ENCODE results near the gene RNF157.

Gene RNF157

DNA sequence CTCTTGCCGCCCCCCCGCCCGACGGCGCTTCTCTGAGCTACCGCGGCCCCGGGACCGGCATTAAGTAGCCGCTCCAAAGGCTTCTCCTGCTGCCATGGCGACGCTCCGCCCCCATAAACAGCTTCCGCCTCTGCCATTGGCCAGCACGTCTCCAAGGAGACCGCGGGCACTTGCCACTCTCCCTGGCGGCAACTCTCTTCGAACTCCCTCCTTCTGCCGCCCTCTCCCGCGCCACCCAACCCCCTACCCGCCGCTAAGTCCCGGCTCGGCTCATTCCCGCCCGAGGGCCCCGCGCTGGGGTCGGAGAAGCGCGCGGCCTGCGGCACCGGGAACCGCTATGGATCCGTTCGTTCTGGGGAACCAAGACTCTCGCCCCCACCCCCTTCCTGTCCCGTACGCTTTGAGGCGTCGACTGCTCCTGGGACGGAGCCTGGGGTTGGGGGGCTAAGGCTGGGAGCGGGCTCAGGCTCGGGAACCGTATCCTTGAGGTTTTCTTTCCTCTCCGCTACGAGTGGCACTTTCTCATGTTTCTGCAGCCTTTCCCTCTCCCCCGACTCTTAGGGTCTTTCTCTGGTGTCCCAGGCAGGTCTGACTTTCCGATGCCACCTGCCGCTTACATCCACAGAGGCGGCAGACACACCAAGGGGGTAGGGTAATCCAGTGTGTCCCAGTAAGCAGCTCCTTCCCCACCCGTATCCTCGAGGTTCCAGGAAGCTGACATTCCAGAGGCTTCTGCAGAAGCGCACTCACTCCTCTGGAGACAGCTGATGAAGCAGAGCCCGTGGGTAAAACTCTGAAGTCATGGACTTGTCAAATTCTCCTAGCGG, 98.9 kb downstream of the RNF157 start, which contains the start of gene FOXJ1:
FOXJ1 (minus strand) TSS at position 34 of the 827 bp plus-strand sequence. CDS start 850 bp downstream, outside the sequence.
- H3K4me3 ChIP-seq (ENCODE audit: low read depth, low read length) = peak within 1 kb of the TSS; percentile 57
- peaks cover 5% of the 10 kb centered on the region; the same call in 1 of the 2 replicates for H3K4me1 ChIP-seq
- no peaks in the 10 kb centered on the region for H3K9me3 ChIP-seq
- no peaks in the 10 kb centered on the region for H3K36me3 ChIP-seq
- H3K27me3 ChIP-seq = peaks cover 3% of the 10 kb centered on the region; the same call in 1 of the 2 replicates
- no peak for TF ChIP-seq CTCF (IDR thresholded peaks at IDR 0.05; ENCODE audit: low read depth, low read length)
- DNase-seq = peak; percentile 94

DNA sequence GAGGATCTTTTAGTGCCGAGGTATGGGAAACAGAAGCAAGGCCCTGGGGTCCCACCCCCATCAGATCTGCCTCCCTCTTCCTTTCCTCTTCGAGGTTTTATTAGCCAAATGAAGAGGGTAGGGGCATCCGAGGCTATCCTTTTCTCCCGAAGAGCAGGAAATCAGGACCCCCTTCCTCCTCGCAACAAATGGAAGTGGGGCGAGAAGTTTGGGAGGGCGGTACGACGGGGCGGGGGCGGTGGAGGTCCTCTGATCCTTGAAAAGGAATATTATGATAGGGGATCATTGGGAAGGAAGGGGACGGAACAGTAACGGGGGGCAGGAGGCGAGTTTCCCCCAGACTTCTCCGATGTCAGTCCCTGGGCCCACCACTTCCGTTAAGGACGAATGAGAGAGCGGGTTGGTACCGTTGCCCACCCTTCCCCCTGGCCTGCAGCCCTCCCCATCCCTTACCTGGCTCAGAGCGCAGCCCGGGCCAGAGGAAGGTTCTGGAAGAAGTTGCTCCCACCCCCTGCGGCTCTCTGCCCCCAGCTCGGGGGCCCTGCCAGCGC, 99.6 kb downstream of the RNF157 start:
- Histone ChIP-seq H3K4me1 (peaks cover 5% of the 10 kb centered on the region; the same call in 1 of the 2 replicates), H3K4me3 (ENCODE audit: low read depth, low read length) (peak overlapping the region; percentile 57), H3K27me3 (peaks cover 3% of the 10 kb centered on the region; the same call in 1 of the 2 replicates), H3K9me3 (no peaks in the 10 kb centered on the region), H3K36me3 (no peaks in the 10 kb centered on the region)
- DNase-seq = no peak
- TF ChIP-seq CTCF (IDR thresholded peaks at IDR 0.05; ENCODE audit: low read depth, low read length) = no peak

DNA sequence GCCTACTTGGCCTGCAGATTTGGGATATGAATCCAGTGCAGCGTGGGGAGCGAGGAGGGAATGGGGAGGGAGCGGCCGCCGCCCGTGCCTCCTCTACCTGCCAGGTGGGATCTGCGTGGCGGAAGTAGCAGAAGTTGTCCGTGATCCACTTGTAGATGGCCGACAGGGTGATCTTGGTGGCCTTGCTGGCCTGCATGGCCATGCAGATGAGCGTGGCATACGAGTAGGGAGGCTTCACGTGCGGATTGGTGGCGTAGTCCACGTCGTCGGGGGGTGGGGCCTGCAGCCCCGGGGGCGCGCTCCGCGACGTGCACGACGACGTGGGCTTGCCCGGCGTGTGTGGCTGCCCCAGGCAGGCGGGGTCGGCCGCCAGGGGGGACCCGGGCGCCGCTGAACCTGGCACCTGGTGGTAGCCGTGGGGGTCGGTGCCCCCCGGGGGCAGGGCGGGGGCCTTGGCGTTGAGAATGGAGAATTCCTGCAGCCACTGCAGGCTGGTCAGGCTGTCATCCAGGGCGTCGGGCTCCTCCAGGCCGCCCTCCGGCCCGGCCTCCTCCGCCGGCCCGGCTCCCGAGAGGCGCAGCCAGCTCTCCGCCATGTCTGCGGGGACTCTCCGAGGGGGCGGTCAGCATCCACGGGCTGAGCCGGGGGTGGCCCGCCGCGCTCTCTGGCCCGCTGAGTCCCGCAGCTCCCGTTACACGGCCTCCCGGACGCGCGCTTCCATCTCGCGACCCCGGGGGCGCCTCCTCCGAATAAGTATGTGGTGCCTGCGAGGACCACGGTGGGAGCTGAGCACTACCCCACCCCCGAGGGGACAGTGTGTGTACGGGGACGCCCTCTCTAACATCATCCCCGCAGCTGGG, 100.3 kb downstream of the RNF157 start:
- Histone ChIP-seq H3K9me3 (no peaks in the 10 kb centered on the region), H3K4me3 (ENCODE audit: low read depth, low read length) (no peak overlapping the region), H3K27me3 (peaks cover 3% of the 10 kb centered on the region; the same call in 1 of the 2 replicates), H3K36me3 (no peaks in the 10 kb centered on the region), H3K4me1 (peaks cover 5% of the 10 kb centered on the region; the same call in 1 of the 2 replicates)
- DNase-seq = no peak
- TF ChIP-seq CTCF (IDR thresholded peaks at IDR 0.05; ENCODE audit: low read depth, low read length) = no peak

DNA sequence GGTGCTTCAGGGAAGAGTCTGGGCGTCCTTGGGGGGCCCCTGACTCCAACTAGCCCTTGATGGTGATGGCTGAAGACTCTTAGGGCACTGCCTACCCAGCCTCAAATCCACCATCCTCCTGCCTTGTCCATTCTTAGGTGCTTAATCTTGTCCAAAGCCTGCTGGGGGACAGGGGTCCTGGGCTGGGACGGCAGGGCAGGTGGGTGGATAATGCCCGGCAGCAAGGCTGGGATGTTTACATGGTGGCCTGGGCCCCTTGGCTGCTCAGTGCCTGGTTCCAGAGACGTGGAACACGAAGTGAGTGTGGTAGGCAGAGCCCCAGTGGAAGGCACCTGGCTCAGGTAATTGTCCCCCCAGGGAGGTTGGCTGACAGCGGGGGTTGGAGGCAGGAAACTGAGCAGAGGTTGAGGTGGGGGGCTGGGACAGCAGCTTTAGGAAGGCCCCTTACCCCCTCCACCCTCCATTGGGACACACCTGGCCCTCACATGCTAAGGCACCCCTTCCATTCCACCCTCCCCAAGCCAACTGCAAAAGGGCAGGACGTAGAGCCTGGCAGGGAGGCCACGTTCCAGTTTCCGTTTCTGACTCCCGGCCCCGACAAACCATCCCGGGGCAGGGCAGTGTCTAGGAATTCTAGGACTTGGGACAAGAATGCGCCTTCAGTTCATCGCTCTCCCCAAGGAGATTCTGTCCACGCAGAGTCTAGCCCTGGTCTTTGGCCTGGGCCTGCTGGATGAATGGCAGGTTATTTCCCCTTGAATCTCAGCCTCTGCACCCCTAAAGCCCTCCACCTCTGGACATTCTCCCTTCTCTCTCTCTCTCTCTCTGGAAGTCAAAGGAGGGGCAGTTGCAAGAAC, 101.2 kb downstream of the RNF157 start:
- no peak for DNase-seq
- no peak for TF ChIP-seq CTCF (IDR thresholded peaks at IDR 0.05; ENCODE audit: low read depth, low read length)
- H3K4me3 ChIP-seq (ENCODE audit: low read depth, low read length) = no peak overlapping the region
- no peaks in the 10 kb centered on the region for H3K9me3 ChIP-seq
- H3K36me3 ChIP-seq = no peaks in the 10 kb centered on the region
- peaks cover 3% of the 10 kb centered on the region; the same call in 1 of the 2 replicates for H3K27me3 ChIP-seq
- H3K4me1 ChIP-seq = peaks cover 5% of the 10 kb centered on the region; the same call in 1 of the 2 replicates

GRCh38 chr17:76138234-76138895, 101.9 kb downstream of the RNF157 start:
- no peak for TF ChIP-seq CTCF (IDR thresholded peaks at IDR 0.05; ENCODE audit: low read depth, low read length)
- no peak for DNase-seq
- Histone ChIP-seq H3K4me3 (ENCODE audit: low read depth, low read length) (no peak overlapping the region), H3K27me3 (peaks cover 3% of the 10 kb centered on the region; the same call in 1 of the 2 replicates), H3K4me1 (peaks cover 5% of the 10 kb centered on the region; the same call in 1 of the 2 replicates), H3K9me3 (no peaks in the 10 kb centered on the region), H3K36me3 (no peaks in the 10 kb centered on the region)
